Measurements from ENCODE around the gene RNASEH2B.
A peak's percentile ranks its signal among the peaks of the same experiment; 100 is the strongest.

RNASEH2B gene

GRCh38 chr13:50909605-50910484 lies at the start of gene RNASEH2B:
Gene RNASEH2B (plus strand): TSS chr13:50909791. CDS start chr13:50910077, 286 bp downstream.
- DNase-seq (ENCODE audit: low read depth) = no peak
- TF ChIP-seq CTCF (conservative IDR thresholded peaks at IDR 0.05; ENCODE audit: low read depth, low read length) = no peak
- peak within 1 kb of the TSS; percentile 77 for H3K4me3 ChIP-seq (ENCODE audit: low read length)

- DNase-seq (ENCODE audit: low read depth) = no peak
- H3K4me3 ChIP-seq (ENCODE audit: low read length) = no peak overlapping the region
- no peak for TF ChIP-seq CTCF (conservative IDR thresholded peaks at IDR 0.05; ENCODE audit: low read depth, low read length)
These were observed 45.1 kb upstream of the RNASEH2B start for GRCh38 chr13:50864492-50864891.

- H3K4me3 ChIP-seq (ENCODE audit: low read length) = no peak overlapping the region
- TF ChIP-seq CTCF (conservative IDR thresholded peaks at IDR 0.05; ENCODE audit: low read depth, low read length) = no peak
- DNase-seq (ENCODE audit: low read depth) = no peak
These were observed 42.6 kb upstream of the RNASEH2B start for GRCh38 chr13:50866817-50867636.

GRCh38 chr13:50867637-50867945 lies 42.0 kb upstream of the RNASEH2B start:
- no peak overlapping the region for H3K4me3 ChIP-seq (ENCODE audit: low read length)
- TF ChIP-seq CTCF (conservative IDR thresholded peaks at IDR 0.05; ENCODE audit: low read depth, low read length) = no peak
- no peak for DNase-seq (ENCODE audit: low read depth)

- DNase-seq (ENCODE audit: low read depth) = no peak
- TF ChIP-seq CTCF (conservative IDR thresholded peaks at IDR 0.05; ENCODE audit: low read depth, low read length) = no peak
- H3K4me3 ChIP-seq (ENCODE audit: low read length) = no peak overlapping the region
These were observed 38.2 kb upstream of the RNASEH2B start for GRCh38 chr13:50871405-50871804.

- DNase-seq (ENCODE audit: low read depth) = no peak
- H3K4me3 ChIP-seq (ENCODE audit: low read length) = no peak overlapping the region
- TF ChIP-seq CTCF (conservative IDR thresholded peaks at IDR 0.05; ENCODE audit: low read depth, low read length) = no peak
These were observed 36.1 kb upstream of the RNASEH2B start for GRCh38 chr13:50873467-50873866.
